ENCODE results near the gene ARNT2.

- no peak for TF ChIP-seq POLR2A (IDR thresholded peaks at IDR 0.05)
- TF ChIP-seq POLR2AphosphoS5 (IDR thresholded peaks at IDR 0.05) = no peak
These were observed 57.3 kb downstream of the ARNT2 start for GRCh38 chr15:80461356-80462095.
